Activated B cell treated with CpG ODN at 0.5 μM for 24 hours (primary cell): ENCODE results near the gene SUPT3H. TPM values are rescaled to one million over a fixed set of nuclear protein-coding genes. Genes with fewer than 3 reads are reported as not detected.

Source experiments
- ATAC-seq: fragments of 200-7000 bp; cut with Tn5 transposase; one replicate; pipeline ENCODE4 v1.10.0; 2021; ENCODE audit warnings: low read depth, mild to moderate bottlenecking, moderate library complexity
- CTCF ChIA-PET: fragments of 350-600 bp; sonication (Branson Sonifier 250); formaldehyde crosslinking; loops from one replicate; lab custom pipeline; 2021; ENCODE audit warnings: antibody characterized with exemption; lab: Charles Lee
- POLR2A ChIA-PET: fragments of 350-600 bp; sonication (Branson Sonifier 250); formaldehyde crosslinking; loops from one replicate; lab custom pipeline; 2021; ENCODE audit warnings: antibody characterized with exemption; lab: Charles Lee
- DNase-seq: peaks from one replicate; pipeline ENCODE4 v3.0.0; 2022
- H3K27ac Mint-ChIP-seq: one replicate; pipeline ENCODE4 v1.8.0; 2020; ENCODE audit warnings: mixed read lengths
- H3K27me3 Mint-ChIP-seq: one replicate; pipeline ENCODE4 v1.8.0; 2021; ENCODE audit warnings: mixed read lengths
- H3K36me3 Mint-ChIP-seq: one replicate; pipeline ENCODE4 v1.8.0; 2021; ENCODE audit warnings: low read depth, mixed read lengths
- H3K4me1 Mint-ChIP-seq: one replicate; pipeline ENCODE4 v1.8.0; 2021; ENCODE audit warnings: mixed read lengths
- H3K4me3 Mint-ChIP-seq: one replicate; pipeline ENCODE4 v1.8.0; 2020; ENCODE audit warnings: mild to moderate bottlenecking, mixed read lengths
- H3K9me3 Mint-ChIP-seq: one replicate; pipeline ENCODE4 v1.8.0; 2020; ENCODE audit warnings: mixed read lengths
- intact Hi-C: fragments of 100-400 bp; cut with micrococcal nuclease; formaldehyde crosslinking; loops from one replicate; pipeline ENCODE4 v1.15.1; 2024
- total RNA-seq: library from RNA; stranded (reverse); gene quantifications from 2 replicates; pipeline ENCODE4 v1.2.3, GENCODE V29; 2022
- TF ChIP-seq, protein P1 (sequence below): fragments of 200-600 bp; IDR thresholded peaks from one replicate; pipeline ENCODE4 v1.8.0; 2022; ENCODE audit warnings: antibody characterized with exemption, mild to moderate bottlenecking

SUPT3H gene
- total RNA-seq, 1 donor from 2014 or later = 9.9 TPM

DNA sequence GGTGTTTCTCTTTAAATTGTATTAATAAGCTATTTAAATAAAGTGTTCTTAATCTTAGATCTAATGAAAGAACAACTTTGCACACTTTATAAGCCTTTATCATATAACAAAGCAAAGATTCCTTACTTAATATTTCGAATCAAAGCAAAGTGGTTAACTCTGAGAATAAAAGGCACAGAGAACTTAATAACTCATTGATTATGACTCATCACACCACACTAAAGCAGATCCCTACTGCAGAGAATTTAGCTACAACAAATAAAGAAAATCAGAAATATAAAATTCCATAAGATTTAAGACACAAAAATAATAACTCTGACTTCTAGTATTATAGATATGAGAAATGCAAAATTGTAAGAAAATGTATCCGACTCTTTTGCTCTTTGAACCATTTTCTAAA, 185.2 kb downstream of the SUPT3H start:
- H3K4me1 Mint-ChIP-seq = peaks cover 3% of the 10 kb centered on the region
- CTCF ChIA-PET = interaction anchor here (1.1 kb wide), 1 partner anchor 522 kb away, joined by 3 read pairs; no protein-coding TSS in a partner anchor
- H3K9me3 Mint-ChIP-seq = no peaks in the 10 kb centered on the region
- ATAC-seq = no peak
- DNase-seq = no peak
- no peak overlapping the region for H3K27ac Mint-ChIP-seq
- TF ChIP-seq, protein P1, sequence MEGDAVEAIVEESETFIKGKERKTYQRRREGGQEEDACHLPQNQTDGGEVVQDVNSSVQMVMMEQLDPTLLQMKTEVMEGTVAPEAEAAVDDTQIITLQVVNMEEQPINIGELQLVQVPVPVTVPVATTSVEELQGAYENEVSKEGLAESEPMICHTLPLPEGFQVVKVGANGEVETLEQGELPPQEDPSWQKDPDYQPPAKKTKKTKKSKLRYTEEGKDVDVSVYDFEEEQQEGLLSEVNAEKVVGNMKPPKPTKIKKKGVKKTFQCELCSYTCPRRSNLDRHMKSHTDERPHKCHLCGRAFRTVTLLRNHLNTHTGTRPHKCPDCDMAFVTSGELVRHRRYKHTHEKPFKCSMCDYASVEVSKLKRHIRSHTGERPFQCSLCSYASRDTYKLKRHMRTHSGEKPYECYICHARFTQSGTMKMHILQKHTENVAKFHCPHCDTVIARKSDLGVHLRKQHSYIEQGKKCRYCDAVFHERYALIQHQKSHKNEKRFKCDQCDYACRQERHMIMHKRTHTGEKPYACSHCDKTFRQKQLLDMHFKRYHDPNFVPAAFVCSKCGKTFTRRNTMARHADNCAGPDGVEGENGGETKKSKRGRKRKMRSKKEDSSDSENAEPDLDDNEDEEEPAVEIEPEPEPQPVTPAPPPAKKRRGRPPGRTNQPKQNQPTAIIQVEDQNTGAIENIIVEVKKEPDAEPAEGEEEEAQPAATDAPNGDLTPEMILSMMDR = no peak
- no peaks in the 10 kb centered on the region for H3K36me3 Mint-ChIP-seq
- POLR2A ChIA-PET = interaction anchor here (0.5 kb wide), 1 partner anchor 111 kb away, joined by 6 read pairs; no protein-coding TSS in a partner anchor
- H3K27me3 Mint-ChIP-seq = no peaks in the 10 kb centered on the region
- intact Hi-C loops = no loop called here
- no peak overlapping the region for H3K4me3 Mint-ChIP-seq

DNA sequence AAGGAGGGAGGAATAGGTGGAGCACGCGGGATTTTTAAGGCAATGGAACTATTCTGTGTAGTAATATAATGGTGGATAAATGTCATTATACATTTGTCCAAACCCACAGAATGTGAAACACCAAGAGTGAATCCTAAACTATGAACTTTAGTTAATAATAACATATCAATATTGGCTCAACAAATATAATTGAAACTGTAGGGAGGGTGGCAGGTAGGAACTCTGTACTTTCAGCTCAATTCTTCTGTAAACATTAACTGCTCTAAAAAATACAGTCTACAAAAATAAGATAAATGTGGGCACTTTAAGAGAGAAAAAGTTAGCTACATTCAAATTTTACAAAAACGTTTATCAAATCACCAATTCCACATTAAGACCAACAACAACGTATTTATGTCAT, 186.3 kb downstream of the SUPT3H start:
- ChIA-PET POLR2A (no interaction called here), CTCF (interaction anchor here (1.1 kb wide), 1 partner anchor 523 kb away, joined by 3 read pairs; no protein-coding TSS in a partner anchor)
- ATAC-seq = no peak
- Mint-ChIP-seq H3K36me3 (no peaks in the 10 kb centered on the region), H3K27me3 (no peaks in the 10 kb centered on the region), H3K9me3 (no peaks in the 10 kb centered on the region), H3K4me1 (peaks cover 3% of the 10 kb centered on the region), H3K27ac (no peak overlapping the region), H3K4me3 (no peak overlapping the region)
- intact Hi-C loops = no loop called here
- TF ChIP-seq, protein P1 = no peak
- no peak for DNase-seq

DNA sequence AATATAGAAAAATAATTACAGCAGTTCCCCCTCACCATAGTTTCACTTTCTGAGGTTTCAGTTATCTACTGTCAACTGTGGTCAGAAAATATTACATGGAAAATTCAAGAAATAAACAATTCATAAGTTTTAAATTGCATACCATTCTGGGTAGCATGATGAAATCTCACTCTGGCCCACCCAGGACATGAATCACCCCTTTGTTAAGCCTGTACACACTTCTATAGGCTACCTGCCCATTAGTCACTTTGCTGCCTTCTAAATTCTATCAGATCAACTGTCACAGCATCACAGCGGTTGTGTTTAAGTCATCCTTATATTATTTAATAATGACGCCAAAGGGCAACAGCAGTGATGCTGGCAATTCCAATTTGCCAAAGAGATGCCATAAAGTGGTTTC, 189.9 kb downstream of the SUPT3H start:
- TF ChIP-seq, protein P1 = no peak
- H3K27me3 Mint-ChIP-seq = no peaks in the 10 kb centered on the region
- no peak for DNase-seq
- no peak for ATAC-seq
- no peaks in the 10 kb centered on the region for H3K36me3 Mint-ChIP-seq
- peaks cover 6% of the 10 kb centered on the region for H3K4me1 Mint-ChIP-seq
- intact Hi-C loops = no loop called here
- H3K27ac Mint-ChIP-seq = no peak overlapping the region
- ChIA-PET CTCF (no interaction called here), POLR2A (no interaction called here)
- no peaks in the 10 kb centered on the region for H3K9me3 Mint-ChIP-seq
- no peak overlapping the region for H3K4me3 Mint-ChIP-seq

DNA sequence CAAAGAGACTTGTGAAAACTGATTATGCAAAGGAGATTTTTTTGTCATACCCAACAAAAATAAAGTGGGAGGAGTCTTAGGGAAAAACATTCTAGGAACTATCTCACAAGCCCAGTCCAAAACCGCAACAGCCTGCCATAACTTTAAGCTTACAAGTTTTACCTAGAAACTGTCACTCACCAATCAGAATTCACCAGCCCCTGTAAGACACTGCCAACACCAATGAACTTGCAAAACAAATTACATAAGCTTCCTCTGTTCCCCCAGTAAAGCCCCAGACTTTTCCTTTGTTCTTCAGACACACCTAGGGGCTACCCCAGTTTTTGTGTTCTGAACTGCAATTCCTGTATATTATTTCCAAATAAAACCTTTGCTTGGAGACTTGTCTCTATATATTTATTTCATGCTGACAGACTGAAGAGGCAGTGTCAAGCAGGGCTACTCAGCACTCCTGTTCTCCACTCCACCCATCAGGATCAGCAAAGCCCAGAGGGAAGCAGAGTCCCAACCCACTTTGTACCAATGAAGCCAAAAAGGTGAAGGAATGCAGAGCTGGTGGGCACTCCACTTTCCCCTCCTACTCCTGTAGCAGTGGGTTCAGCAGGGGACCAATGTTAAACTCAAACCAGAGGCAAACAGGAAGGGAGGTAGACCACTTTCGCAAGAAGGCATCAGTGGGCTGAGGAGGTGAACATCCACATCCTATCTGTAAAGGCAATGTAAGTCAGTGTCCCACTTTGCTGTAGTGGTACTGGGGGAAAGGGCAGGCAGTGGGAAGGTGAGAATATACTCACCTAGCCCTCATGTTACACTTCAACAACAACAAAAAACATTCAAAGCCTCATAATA, 192.1 kb downstream of the SUPT3H start:
- ChIA-PET POLR2A (no interaction called here), CTCF (no interaction called here)
- Mint-ChIP-seq H3K4me3 (no peak overlapping the region), H3K27me3 (no peaks in the 10 kb centered on the region), H3K27ac (no peak overlapping the region), H3K36me3 (no peaks in the 10 kb centered on the region), H3K4me1 (peaks cover 6% of the 10 kb centered on the region), H3K9me3 (no peaks in the 10 kb centered on the region)
- DNase-seq (no peak), ATAC-seq (no peak)
- TF ChIP-seq, protein P1 = no peak
- intact Hi-C loops = no loop called here

DNA sequence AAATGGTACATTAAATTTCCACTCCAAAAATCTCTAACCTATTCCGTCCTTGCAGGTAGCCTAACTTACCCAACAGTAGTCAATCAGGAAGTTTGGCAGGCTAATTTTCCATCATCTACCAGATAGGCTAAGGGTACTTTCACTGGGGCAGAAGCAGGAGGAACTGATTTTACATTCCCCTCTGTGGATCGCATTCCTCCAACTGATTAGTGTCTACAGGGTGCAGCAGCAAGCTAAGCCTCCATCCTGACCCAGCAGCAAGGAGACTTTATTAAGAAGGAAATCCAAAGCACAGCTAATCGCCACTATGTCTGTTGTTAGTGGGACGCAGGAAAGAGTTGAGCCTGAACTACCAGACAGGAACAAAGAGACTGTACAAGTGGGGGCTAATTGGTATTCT, 192.8 kb downstream of the SUPT3H start:
- ATAC-seq = no peak
- Mint-ChIP-seq H3K27me3 (no peaks in the 10 kb centered on the region), H3K4me1 (peaks cover 6% of the 10 kb centered on the region), H3K27ac (no peak overlapping the region), H3K4me3 (no peak overlapping the region), H3K9me3 (no peaks in the 10 kb centered on the region), H3K36me3 (no peaks in the 10 kb centered on the region)
- CTCF ChIA-PET = no interaction called here
- POLR2A ChIA-PET = no interaction called here
- DNase-seq = no peak
- intact Hi-C loops = no loop called here
- TF ChIP-seq, protein P1 = no peak
